HG02763 (cell line): ENCODE data around the gene ZIC4.

ENCODE experiments used
- ATAC-seq: cut with Tn5 transposase; IDR thresholded peaks from one replicate; pipeline ENCODE4 v1.9.1; 2021; ENCODE audit warnings: mild to moderate bottlenecking, moderate library complexity; ENCODE audit not compliant: unreplicated experiment

Gene ZIC4

DNA sequence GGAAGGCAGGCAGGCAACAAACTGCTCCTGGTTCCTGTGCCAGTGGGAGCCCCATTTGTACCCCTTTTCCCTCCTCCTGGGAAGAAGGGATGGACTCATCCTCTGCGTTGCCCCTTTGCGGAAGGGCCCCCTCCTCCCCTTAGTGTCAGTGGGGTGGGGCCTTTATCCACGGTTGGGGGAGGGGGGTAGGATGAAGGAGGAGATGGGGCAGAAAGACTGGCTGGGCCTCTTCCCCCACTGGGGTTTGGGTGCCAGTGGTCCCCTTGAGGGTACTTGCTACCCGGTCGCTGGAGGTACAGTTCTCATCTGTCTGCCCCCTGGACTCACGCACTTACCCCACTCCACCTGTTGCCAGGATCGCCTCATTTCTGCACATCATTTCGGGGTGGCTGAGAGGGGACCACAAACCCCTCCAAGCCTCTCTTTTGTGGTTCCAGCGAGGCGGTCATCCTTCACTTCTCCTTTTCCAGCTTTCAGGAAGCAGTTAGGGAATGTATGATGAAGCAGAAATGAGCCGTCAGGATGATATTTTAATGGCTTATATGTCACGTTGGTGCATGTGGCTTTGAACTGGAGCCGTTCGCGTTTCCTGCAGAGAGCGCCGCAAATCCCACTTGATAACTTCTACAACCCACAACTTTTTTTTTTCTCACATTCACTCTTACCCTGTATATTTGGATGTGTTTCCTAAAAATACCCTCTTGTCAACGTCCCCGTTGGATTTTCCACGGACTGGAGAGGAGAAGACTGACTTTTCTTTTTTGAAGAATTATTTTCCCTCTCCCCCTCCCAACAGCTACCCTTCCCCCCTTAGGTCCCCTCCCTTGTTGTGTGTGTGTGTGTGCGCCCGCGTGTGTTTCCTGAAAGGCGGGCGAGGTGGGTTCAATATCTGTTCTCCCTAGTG, at the start of gene ZIC4:
ZIC4 (minus strand) TSS at position 516 of the 904 bp plus-strand sequence. CDS start 3,746 bp downstream, outside the sequence.
- ATAC-seq: no peak

DNA sequence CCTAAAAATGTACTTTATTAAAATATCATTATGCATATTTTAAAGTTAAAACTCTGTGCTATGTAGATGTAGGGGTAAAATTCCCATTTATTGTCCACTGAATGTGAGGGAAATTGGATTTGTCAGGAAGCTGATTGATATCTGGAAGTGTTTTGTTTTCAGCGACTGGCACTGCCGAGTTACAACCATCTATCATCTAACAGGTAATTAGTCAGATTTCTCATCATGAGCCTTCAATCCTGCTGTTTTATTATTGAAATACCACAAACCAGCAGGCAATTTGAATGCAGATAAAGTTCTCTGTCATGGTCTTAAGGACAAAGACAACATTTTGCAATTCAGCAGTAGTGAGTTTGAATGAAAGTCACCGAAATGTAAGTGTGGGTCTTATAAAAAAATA, 43.3 kb upstream of the ZIC4 start:
- ATAC-seq: no peak

DNA sequence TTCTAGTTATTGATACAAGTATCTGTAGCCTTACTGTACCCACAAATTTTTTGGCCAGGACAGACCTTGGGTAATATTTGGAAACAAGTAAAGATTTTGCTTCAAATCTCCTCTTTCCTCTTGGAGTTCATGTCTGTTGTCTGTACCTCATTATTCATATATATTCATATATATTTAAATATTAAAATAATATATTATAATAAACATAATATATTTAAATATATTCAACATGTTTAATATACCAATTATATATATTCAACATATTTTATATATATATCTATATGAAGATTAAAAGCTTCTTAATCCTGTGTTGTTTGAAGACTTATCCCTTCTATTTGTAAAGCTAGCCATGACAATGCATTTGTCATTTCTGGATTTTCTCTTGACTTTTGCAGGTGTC, 40.9 kb upstream of the ZIC4 start:
- no peak for ATAC-seq

DNA sequence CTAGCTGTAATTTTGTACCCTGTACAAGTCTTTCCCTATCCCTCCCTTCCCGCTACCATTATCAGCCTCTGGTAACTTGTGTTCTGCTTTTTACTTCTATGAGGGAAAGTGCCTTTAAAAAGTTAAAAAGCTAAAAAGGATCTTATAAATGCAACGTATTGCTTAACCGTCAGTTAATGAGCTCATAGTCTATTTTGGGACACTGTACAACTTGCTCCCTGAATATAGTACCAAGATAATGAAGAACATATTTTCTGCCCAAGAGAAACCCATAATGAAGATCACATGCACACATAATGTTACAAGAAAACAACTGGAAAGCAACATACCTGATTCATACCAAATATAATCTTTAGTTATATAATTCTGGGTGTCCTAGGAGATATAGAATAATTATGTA, 25.4 kb upstream of the ZIC4 start:
- ATAC-seq: no peak

DNA sequence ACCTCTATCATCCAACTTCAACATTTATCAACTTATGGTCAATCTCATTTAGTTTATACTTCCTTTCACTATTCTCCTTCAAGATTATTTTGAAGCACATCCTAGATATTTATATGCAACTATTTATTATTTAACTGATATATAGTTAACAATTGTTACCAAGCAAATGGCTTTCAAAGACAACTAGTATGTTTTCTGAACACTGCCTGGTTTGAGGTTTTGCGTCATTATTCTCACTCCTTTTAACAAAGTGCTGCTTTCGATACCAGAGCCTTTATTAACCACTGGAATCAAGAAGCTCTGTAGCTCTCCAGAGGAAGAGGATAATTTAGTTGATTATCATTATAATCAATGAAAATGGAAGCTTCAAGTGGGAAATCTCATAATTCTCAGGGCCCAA, 22.4 kb upstream of the ZIC4 start:
- no peak for ATAC-seq

DNA sequence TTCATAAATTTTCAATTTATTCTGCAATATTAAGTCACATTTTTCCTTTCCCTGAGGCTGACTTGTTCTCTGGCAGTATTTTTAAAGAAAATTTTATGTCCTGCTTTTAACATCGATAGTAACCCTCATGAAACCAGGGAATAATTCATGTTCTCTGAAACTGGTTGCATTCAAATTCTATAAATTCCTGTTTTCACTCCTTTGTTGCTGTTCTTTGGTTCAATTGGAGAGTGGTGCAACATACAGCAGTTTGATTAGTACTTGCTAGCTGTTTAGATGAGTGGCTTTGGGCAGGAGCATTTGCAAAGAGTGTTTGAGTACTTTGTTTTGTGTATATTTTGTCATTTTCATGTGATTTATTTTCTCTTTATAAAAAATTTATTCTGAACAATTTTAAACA, 22.0 kb upstream of the ZIC4 start:
- no peak for ATAC-seq

DNA sequence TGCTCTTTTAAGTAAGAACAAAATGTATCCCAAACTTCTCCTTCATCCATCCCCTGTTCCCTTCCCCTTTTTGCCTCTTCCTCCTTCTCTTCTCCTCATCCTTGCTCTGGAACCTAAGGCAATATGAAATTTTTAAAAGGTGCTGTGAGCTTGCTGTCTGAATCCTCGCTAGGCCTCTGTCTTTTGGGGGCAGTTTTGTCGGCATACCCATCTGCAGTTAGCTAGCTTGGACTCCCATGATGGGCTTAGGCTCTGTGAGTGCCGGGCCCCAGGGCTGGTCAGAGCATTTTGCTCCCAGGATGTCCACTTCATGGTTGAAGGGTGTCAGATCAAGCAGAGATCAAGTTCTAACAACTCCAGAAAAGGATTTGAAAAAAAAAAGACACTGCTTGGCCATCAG, 21.4 kb upstream of the ZIC4 start:
- ATAC-seq: no peak

DNA sequence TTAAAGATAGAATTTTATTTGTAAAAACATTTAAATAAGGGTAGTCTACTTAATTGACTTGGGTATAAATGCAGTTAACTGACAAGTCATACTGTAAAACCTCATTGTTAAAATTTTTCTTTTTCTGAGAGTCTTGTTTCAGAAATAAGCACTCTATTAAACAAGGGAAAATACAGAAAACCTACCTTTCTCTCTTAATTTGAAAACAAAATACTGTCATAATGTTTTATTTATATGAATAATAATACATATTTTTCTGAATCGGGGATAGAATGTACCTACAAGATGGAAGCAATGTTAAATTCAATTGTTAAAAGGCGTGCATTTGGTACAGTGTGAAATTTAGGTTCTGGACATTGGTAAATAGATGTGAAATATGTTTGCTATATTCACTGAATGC, 20.6 kb upstream of the ZIC4 start:
- ATAC-seq: no peak

DNA sequence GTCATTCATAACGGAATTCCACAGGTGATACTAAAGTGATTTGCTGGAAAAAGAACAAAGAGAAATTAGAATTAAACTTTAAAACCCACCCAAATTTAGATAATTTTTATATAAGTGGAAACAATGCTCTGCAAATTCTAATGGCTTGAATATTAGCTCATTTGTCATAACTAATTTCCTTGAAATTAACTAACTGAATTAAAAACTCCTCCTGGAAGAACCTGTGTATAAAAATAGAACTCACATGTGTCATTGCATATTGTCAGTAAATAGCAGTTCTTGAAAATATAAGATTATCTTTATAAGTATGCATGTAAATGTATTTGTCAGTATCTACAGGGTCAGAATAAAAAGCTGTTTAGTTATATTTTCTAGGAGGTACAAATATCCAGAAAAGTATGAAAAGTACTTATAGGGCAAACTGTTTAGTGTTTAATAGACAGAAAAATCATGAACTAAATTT, 19.1 kb upstream of the ZIC4 start:
- no peak for ATAC-seq

DNA sequence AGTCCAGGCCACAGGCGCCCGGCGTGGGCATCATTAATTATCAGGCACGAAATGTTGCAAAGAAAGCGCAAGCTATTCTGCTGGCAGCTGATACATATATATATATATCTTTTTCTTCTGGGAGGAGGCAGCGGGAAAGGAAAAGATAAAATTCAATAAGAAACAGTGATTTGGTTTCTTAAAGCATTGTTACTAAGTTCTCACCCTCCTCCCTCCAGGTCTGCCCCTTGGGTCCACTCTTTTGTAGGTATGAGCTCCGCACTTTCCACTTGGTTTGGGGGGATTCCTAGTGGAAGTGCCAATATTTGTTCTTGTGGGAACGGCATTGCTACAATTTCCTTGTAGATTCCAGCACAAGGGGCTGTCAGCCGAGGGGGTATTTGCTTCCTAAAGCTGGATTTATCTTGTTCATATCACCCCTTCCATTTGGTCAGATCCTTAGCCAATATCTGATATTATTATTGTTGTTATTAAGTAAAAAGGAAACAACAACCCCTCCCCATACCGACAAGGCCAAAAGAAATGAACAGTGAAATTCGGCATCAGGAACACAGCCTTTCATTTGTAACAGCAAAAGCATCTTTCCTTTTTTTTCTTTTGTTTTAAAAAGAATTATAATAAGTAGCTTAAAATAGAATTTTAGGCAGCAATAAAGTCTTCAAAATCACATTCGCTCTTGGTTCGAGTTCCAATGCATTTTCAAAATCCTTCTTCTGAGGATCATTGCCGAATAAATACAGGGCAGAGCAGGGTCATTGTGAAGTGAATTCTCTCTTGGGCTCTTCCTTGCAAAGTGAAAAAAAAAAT, 18.4 kb upstream of the ZIC4 start:
- no peak for ATAC-seq

DNA sequence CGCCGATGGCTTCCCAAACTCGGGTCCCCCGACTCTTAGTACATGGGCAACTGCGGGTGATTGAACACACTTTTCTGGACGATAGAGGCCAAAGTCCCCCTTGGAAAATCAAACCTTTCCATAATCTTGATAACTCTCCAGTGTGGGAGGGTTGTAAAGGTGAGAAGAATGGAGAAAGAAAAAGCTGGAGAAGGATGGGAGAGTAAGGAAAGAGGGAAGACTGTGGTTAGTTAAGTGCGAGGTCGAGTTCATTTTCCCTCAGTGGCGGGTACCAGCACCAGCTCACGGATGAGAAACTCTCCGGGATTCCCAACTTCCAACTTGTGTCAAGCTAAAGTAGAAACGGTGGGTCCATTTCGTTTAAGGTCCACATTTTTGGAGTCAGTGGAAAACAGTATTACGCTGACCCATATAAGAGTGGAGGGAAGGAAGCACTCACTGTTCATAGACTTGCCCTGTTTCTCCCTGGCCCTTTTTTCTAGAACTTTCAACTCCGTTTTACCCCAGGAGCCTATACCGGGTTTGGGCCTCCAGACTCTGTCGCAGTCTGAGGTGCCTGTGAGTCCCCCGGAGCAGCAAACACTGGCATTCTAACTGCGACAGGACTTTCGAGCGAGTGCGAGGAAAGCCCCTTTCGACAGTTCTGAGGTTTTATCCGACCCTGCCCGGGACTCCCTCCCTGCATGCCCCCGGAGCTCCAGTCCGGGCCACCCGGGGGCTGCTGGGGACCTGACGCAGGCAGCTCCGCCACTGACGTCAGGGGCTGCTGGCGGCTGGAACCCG, 17.6 kb upstream of the ZIC4 start:
- ATAC-seq: no peak

DNA sequence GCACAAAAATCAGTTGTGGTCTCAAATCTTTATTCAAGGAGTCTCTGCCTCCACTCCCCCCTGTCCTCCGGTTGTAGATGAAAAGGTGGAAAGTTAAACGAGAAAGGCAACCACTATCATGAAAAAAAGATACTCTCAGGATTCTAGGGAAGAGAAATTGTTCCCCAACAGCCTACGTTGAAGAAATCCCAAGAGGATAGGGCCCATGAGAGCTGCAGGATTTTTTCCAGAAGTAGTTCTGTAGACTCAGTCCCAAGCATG, 17.1 kb upstream of the ZIC4 start:
- no peak for ATAC-seq

DNA sequence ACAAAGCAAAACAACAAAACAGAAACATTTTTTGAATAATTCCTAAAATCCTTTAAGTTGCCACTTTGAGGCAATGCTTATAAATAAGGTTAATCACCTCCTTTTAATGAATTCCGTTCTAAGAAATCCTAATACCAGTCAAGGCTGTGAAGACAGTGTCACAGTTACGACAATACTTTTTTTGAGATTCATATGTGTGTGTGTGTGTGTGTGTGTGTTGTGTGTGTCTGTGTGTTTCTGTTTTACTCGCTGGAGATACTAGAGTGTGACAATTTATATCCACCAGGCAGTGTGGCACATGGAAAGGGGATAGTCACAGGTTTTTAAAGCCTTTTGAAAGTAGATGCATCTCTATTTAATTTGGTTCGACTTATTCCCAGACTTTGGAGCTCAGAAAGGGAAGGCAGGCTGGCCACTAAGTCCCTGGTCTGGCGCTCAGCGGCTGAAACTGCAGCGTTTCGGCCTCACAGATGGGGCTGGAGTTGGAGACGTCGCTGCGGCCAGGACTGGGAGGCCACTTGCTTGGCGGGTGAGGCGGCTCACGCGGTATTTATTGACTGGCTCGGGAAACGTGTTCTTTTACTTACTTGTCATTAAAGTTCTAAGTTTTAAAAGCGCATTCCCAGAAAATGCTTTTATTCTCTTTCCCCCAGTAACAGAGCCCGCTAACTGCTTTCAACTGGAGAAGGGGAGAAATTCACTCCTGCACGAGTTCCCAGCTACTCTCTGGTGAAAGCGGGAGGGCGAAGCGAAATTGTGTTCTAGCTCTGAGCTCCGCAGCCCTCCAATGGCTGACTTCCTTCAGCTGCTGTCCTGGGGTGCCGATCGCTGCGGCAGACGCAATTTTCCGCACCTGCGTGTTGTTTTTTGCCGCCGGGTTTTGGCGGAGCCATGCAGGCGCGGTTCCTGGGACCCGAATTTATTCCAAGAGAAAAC, 16.5 kb upstream of the ZIC4 start:
- ATAC-seq: no peak

DNA sequence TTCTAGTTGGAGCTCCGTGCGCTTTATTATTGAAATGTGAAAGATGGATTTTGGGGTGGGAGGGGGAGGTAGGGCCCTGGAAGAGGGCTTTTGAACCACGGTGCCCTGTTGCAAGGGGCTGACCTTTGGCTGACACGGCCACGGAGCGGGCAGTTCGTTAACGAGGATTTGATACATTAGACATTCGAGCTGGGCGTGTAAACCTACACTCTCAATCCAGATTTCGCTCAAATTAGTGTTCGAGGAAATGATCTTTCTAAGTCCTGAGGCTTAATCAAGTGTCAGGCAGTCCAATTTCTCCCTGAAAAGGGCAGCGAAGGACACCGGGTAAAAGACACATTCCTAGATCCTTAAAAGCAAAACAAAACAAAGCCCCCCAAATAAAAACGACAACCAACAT, 15.9 kb upstream of the ZIC4 start:
- ATAC-seq: no peak

DNA sequence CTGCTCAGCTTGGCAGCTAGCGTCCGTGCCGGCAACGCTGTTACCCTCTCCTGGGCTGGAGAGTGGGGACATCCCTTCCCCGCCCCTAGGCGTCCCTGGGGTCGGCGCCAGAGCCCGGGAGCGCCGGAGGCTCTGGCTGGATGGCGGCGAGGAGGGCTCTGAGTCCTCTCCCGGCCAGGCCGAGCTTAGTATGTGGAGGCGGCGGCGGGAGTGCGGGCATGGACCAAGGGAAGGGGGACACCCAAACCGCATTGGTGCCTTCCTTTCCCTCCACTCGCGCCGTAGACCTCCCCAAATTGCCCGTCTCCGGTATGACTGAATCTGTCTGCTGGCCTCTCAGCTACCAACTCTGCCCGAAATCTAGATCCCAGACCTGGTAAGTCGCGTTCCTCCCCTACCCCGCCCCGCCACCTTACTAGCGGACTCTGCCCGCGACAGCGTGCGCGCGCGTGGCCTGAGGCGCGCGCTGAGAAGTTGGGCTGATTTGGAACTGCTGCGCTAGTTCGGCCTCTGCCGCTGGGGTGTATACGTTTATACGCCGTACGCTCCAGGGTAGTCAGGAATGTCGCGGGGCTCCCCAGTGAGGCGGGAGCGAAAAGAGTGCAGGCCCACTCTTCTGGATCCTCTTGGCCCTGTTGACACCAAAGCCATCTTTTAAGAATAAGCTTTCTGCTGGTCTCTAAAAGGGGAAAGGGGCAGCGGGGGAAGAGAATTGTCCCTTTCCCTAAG, 15.0 kb upstream of the ZIC4 start:
- no peak for ATAC-seq

DNA sequence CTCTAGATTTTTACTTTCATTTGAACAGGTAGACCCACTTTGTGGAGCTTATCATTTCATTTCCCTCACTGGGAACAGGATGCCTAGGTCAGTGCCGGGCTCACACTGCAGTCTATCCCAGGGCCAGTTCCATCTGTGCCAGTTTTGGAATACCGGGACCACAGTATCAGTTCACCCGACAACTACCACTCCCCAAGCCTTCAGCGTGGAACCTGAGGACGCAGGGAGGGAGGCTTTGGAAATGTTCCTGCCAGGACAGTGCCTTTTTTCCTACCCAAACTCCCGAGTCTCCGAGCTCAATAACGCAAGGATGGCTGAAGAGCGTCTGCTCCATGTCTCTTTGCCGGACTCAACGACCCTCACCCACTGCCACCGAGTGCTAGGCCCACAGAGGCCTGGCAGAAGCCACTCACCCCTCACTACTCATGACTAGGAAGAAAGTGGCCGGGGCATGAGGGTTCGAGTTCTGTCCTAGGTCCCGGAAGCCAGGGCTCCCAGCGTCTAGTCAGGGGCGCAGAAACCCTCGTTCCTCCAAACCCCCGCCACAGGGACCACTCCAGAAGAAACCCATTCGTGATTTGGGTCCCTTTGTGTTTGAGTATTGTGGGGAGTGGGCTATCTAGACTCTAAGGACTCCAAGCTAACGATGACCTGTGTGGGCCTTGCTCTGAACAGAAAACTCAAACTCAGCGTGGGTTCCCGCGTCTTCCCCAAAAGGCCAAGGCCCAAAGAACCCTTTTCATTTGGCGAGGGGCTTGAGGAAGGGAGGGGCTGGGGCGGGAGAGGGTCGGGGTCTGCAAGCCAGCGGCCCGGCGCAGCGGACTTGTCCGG, 14.2 kb upstream of the ZIC4 start:
- ATAC-seq: no peak

DNA sequence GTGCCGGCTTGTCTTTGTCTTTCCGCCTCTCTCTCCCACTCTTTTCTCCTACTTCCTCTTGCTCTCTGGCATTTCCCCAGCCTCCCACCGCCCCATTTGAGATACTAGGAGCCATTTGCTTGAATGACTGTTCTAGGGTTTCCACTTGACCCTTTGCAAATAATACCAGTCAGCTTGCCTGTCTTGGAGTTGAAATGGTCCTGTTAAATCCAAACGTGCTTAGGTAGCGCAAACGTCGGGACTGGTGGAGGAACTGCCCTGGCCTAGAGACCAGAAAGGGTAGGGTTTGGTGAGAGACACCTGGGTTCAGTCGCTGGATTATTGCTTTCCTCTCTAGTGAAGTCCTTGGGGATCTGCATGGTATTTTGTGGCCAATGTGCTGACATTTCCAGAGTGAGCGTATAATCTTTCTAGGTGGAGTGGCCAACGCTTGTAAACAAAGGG, 13.5 kb upstream of the ZIC4 start:
- no peak for ATAC-seq

DNA sequence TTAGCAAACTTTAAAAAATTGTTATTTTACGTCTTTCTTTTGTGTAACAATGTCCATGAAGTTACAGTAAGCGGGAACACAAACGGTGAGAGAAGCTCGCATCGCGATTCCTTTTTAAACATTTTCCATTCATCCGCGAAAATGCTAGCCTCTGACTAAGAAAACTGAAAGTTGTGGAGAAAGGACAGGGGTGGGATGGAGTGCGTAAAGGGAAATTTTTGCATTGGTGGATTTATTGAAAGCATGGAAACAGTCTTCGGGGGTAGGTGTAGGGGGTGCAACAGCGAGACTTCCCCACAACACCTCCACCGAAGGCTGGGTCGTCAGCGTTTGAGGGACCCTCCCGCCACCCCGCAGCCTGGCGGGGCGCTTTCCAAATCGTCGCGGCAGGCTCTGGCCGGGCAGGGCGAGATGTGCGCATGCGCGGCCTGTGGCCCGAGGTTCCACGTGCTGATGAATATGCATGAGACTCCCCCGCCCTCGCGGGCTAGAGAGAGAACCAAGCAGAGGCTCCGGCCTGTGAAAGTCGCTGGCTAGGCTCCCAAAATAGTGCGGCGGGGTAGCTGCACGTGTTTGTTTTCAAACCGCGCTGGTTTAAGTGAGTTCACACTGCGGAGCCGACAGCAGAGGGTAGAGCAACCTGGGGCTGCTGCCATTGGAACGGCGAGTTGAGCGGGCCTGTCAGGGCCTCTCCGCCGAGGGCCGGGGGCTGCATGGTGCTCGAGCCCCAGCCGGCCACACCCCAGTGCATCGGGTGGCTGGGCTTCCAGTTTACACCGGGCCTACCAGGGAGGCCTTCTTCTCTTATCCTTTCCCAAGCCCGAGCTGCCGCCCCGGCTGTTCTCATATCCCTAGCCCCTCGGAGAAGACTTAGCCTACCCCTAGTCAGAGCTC, 12.7 kb upstream of the ZIC4 start:
- ATAC-seq: no peak
